ENCODE measurements around the gene DDX46. TPM values are rescaled to one million over a fixed set of nuclear protein-coding genes. Genes with fewer than 3 reads are reported as not detected.

Gene DDX46
- total RNA-seq, 2 donors from 2014 or later: 47.2 to 52.7 TPM

GRCh38 chr5:134794819-134795218, 36.2 kb downstream of the DDX46 start:
- Mint-ChIP-seq H3K4me1 (peaks cover 5% of the 10 kb centered on the region), H3K4me3 (no peak overlapping the region), H3K27me3 (no peaks in the 10 kb centered on the region), H3K36me3 (ENCODE audit: low read depth) (peaks cover 5% of the 10 kb centered on the region), H3K27ac (no peak overlapping the region)
- DNase-seq (no peak), ATAC-seq (no peak)
- no peaks in the 10 kb centered on the region for H3K9me3 ChIP-seq (ENCODE audit: control insufficient read depth, low read length, poor library complexity, severe bottlenecking)

- ATAC-seq (no peak), DNase-seq (no peak)
- peaks cover 5% of the 10 kb centered on the region for H3K4me1 Mint-ChIP-seq
- no peaks in the 10 kb centered on the region for H3K9me3 ChIP-seq (ENCODE audit: control insufficient read depth, low read length, poor library complexity, severe bottlenecking)
- H3K36me3 Mint-ChIP-seq (ENCODE audit: low read depth): peaks cover 3% of the 10 kb centered on the region
- H3K27ac Mint-ChIP-seq: no peak overlapping the region
- no peak overlapping the region for H3K4me3 Mint-ChIP-seq
- H3K27me3 Mint-ChIP-seq: no peaks in the 10 kb centered on the region
Observed at GRCh38 chr5:134798468-134798867, 39.9 kb downstream of the DDX46 start.

GRCh38 chr5:134803821-134804220, 45.2 kb downstream of the DDX46 start:
- H3K27me3 Mint-ChIP-seq: no peaks in the 10 kb centered on the region
- H3K4me1 Mint-ChIP-seq: peaks cover 4% of the 10 kb centered on the region
- no peak overlapping the region for H3K27ac Mint-ChIP-seq
- peaks cover 2% of the 10 kb centered on the region for H3K36me3 Mint-ChIP-seq (ENCODE audit: low read depth)
- no peaks in the 10 kb centered on the region for H3K9me3 ChIP-seq (ENCODE audit: control insufficient read depth, low read length, poor library complexity, severe bottlenecking)
- ATAC-seq (no peak), DNase-seq (no peak)
- H3K4me3 Mint-ChIP-seq: peak overlapping the region; percentile 31

DNA sequence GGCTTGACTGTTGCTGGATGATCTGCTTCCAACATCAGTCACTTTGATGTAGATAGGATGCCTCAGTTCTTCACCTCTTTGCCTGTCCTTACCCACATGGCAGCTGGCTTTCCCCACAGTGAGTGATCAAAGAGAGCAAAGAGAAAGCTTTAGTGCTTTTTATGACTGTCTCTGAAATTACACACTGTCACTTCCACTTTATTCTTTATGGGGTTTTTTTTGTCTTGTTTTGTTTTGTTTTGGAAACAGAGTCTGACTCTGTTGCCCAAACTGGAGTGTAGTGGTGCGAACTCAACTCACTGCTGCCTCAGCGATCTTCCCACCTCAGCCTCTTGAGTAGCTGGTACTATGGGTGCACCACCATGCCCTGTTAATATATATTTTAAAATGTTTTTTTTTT, 54.8 kb downstream of the DDX46 start:
- peaks cover 8% of the 10 kb centered on the region for H3K36me3 Mint-ChIP-seq (ENCODE audit: low read depth)
- no peaks in the 10 kb centered on the region for H3K27me3 Mint-ChIP-seq
- ATAC-seq (peak; percentile 81), DNase-seq (no peak)
- peak overlapping the region; percentile 41 for H3K4me3 Mint-ChIP-seq
- H3K9me3 ChIP-seq (ENCODE audit: control insufficient read depth, low read length, poor library complexity, severe bottlenecking): no peaks in the 10 kb centered on the region
- peaks cover 4% of the 10 kb centered on the region for H3K4me1 Mint-ChIP-seq
- H3K27ac Mint-ChIP-seq: no peak overlapping the region

DNA sequence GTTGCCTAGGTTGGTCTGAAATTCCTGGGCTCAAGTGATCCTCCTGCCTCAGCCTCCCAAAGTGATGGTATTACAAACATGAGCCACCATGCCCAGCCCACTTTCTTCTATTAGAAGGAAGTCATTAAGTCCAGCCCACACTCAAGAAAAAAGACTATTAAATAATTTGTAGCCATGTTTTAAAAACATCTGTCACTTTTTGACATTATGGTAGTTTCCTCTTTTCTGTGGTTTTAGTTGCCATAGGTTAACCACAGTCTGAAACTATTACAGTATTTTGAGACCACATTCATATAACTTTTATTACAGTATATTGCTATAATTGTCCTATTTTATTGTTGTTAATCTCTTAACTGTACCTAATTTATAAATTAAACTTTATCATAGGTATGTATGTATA, 55.2 kb downstream of the DDX46 start:
- DNase-seq (no peak), ATAC-seq (peak; percentile 50)
- peaks cover 8% of the 10 kb centered on the region for H3K36me3 Mint-ChIP-seq (ENCODE audit: low read depth)
- H3K4me3 Mint-ChIP-seq: no peak overlapping the region
- no peaks in the 10 kb centered on the region for H3K27me3 Mint-ChIP-seq
- no peaks in the 10 kb centered on the region for H3K9me3 ChIP-seq (ENCODE audit: control insufficient read depth, low read length, poor library complexity, severe bottlenecking)
- no peak overlapping the region for H3K27ac Mint-ChIP-seq
- peaks cover 4% of the 10 kb centered on the region for H3K4me1 Mint-ChIP-seq

- Mint-ChIP-seq H3K4me1 (peaks cover 4% of the 10 kb centered on the region), H3K27ac (no peak overlapping the region)
- ATAC-seq: no peak
Observed at GRCh38 chr5:134817006-134817405, 58.4 kb downstream of the DDX46 start.

DNA sequence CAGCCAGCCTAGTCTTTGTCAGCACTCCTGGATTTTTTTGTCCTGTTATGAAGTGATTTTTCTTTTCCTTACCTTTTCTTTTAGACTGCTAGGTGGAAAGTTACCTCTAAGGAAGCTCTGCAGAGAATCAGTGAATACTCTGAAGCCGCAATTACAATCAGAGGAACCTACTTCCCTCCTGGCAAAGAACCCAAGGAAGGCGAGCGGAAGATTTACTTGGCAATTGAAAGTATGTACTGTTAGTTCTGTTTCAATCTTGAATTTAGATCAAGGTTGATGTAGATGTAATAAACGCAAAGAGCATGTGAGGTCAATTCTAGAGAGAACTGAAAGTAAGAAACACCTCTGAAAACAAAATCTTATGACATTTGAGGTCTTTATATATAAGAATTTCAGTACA, 60.2 kb downstream of the DDX46 start:
- no peak for DNase-seq
- no peaks in the 10 kb centered on the region for H3K4me1 Mint-ChIP-seq
- no peak for ATAC-seq
- H3K27ac Mint-ChIP-seq: no peak overlapping the region
- H3K4me3 Mint-ChIP-seq: no peak overlapping the region
- peaks cover 6% of the 10 kb centered on the region for H3K36me3 Mint-ChIP-seq (ENCODE audit: low read depth)
- H3K27me3 Mint-ChIP-seq: no peaks in the 10 kb centered on the region
- H3K9me3 ChIP-seq (ENCODE audit: control insufficient read depth, low read length, poor library complexity, severe bottlenecking): no peaks in the 10 kb centered on the region

More at GRCh38 chr5:134817006-134817405, 58.4 kb downstream of the DDX46 start:
- peaks cover 8% of the 10 kb centered on the region for H3K36me3 Mint-ChIP-seq (ENCODE audit: low read depth)
- no peaks in the 10 kb centered on the region for H3K9me3 ChIP-seq (ENCODE audit: control insufficient read depth, low read length, poor library complexity, severe bottlenecking)
- H3K27me3 Mint-ChIP-seq: no peaks in the 10 kb centered on the region
- no peak for DNase-seq
- H3K4me3 Mint-ChIP-seq: no peak overlapping the region

GRCh38 chr5:134819407-134819963, 60.9 kb downstream of the DDX46 start:
- Mint-ChIP-seq H3K27me3 (no peaks in the 10 kb centered on the region), H3K36me3 (ENCODE audit: low read depth) (peaks cover 6% of the 10 kb centered on the region), H3K4me3 (no peak overlapping the region), H3K27ac (no peak overlapping the region), H3K4me1 (no peaks in the 10 kb centered on the region)
- ATAC-seq (no peak), DNase-seq (no peak)
- H3K9me3 ChIP-seq (ENCODE audit: control insufficient read depth, low read length, poor library complexity, severe bottlenecking): no peaks in the 10 kb centered on the region

DNA sequence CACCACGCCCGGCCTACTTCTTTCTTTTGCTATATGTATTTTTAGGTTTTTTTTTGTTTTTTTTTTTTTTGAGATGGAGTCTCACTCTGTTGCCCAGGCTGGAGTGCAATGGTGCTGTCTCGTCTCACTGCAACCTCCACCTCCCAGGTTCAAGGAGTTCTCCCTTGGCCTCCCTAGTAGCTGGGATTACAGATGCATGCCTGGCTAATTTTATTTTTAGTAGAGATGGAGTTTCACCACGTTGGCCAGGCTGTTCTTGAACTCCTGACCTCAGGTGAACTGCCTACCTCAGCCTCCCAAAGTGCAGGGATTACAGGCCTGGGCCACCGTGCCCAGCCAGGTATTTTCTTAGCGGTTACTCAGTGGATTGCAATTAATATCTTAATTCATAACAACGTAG, 63.3 kb downstream of the DDX46 start:
- Mint-ChIP-seq H3K36me3 (ENCODE audit: low read depth) (peaks cover 8% of the 10 kb centered on the region), H3K27me3 (no peaks in the 10 kb centered on the region), H3K4me3 (no peak overlapping the region), H3K27ac (no peak overlapping the region), H3K4me1 (peaks cover 6% of the 10 kb centered on the region)
- no peak for DNase-seq
- no peak for ATAC-seq
- H3K9me3 ChIP-seq (ENCODE audit: control insufficient read depth, low read length, poor library complexity, severe bottlenecking): no peaks in the 10 kb centered on the region

- ATAC-seq (no peak), DNase-seq (no peak)
- no peaks in the 10 kb centered on the region for H3K27me3 Mint-ChIP-seq
- H3K27ac Mint-ChIP-seq: no peak overlapping the region
- no peak overlapping the region for H3K4me3 Mint-ChIP-seq
- H3K36me3 Mint-ChIP-seq (ENCODE audit: low read depth): peaks cover 4% of the 10 kb centered on the region
- peaks cover 6% of the 10 kb centered on the region for H3K4me1 Mint-ChIP-seq
- H3K9me3 ChIP-seq (ENCODE audit: control insufficient read depth, low read length, poor library complexity, severe bottlenecking): no peaks in the 10 kb centered on the region
Observed at GRCh38 chr5:134824681-134825080, 66.1 kb downstream of the DDX46 start.

DNA sequence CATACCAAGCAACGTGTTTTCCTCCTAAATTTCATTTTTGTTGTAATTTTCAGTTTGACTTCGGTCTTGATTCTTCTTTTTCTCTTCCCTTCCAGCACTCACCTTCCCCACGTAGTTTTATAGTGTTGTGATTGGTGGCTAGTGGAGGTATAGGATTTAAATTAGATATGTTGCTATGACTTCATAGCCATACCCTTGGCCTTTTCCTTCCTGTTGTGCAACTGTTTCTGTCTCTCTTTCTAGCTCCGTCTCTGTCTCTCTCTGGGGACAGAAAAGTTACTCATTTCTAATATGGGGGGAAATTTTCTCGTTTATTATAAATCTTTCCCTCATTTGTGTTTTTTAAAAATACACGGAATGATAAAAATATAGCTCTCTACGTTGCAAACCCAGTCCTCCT, 66.6 kb downstream of the DDX46 start:
- DNase-seq (no peak), ATAC-seq (no peak)
- no peaks in the 10 kb centered on the region for H3K9me3 ChIP-seq (ENCODE audit: control insufficient read depth, low read length, poor library complexity, severe bottlenecking)
- peak overlapping the region; percentile 27 for H3K27ac Mint-ChIP-seq
- H3K4me3 Mint-ChIP-seq: no peak overlapping the region
- H3K27me3 Mint-ChIP-seq: no peaks in the 10 kb centered on the region
- peaks cover 6% of the 10 kb centered on the region for H3K4me1 Mint-ChIP-seq
- H3K36me3 Mint-ChIP-seq (ENCODE audit: low read depth): peaks cover 4% of the 10 kb centered on the region

- no peaks in the 10 kb centered on the region for H3K36me3 Mint-ChIP-seq (ENCODE audit: low read depth)
- no peaks in the 10 kb centered on the region for H3K9me3 ChIP-seq (ENCODE audit: control insufficient read depth, low read length, poor library complexity, severe bottlenecking)
- no peaks in the 10 kb centered on the region for H3K27me3 Mint-ChIP-seq
- no peak overlapping the region for H3K27ac Mint-ChIP-seq
- H3K4me1 Mint-ChIP-seq: peaks cover 2% of the 10 kb centered on the region
- no peak overlapping the region for H3K4me3 Mint-ChIP-seq
- DNase-seq (no peak), ATAC-seq (no peak)
Observed at GRCh38 chr5:134833340-134834032, 74.9 kb downstream of the DDX46 start.

DNA sequence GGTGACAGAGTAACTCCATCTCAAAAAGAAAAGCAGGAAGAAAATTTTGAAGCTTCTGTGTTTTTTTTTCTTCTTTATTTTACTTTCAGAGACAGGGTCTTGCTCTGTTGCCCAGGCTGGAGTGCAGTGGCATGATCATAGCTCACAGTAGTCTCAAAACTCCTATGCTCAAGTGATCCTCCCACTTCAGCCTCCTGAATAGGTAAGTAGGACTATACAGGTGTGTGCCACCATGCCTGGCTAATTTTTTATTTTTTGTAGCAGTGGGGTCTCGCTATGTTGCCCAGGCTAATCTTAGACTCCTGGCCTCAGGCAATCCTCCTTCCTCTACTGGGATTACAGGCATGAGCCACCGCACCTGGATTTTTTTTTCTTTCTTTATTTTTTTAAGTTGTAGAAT, 77.0 kb downstream of the DDX46 start:
- no peak for DNase-seq
- H3K9me3 ChIP-seq (ENCODE audit: control insufficient read depth, low read length, poor library complexity, severe bottlenecking): no peaks in the 10 kb centered on the region
- Mint-ChIP-seq H3K4me1 (peaks cover 2% of the 10 kb centered on the region), H3K27me3 (no peaks in the 10 kb centered on the region), H3K4me3 (no peak overlapping the region), H3K27ac (no peak overlapping the region), H3K36me3 (ENCODE audit: low read depth) (no peaks in the 10 kb centered on the region)
- no peak for ATAC-seq

DNA sequence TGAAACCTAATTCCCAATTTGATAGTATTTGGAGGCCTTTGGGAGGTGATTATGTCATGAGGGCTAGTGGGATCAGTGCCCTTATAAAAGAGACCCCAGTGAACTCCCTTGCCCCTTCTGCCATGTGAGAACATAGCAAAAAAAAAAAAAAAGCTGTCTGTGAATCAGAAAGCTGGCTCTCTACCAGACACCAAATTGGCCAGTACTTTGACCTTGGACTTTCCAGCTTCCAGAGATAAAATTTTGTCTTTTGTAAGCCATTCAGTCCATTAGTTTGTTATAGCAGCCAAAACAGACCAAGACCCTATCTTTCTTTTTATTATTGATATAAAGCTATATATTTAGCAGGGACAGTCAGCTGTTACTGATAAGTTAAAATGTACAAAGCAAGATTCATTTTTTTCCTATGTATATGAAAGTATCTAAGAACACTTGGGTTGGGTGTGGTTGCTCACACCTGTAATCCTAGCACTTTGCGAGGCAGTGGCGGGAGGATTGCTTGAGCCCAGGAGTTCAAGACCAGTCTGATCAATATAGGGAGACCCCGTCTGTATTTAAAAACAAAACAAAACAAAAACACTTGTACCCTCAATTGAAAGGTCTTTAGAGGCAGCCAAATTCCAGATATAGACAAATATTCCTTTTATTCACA, 79.1 kb downstream of the DDX46 start:
- no peak overlapping the region for H3K27ac Mint-ChIP-seq
- ATAC-seq (no peak), DNase-seq (no peak)
- peaks cover 2% of the 10 kb centered on the region for H3K4me1 Mint-ChIP-seq
- no peaks in the 10 kb centered on the region for H3K9me3 ChIP-seq (ENCODE audit: control insufficient read depth, low read length, poor library complexity, severe bottlenecking)
- H3K27me3 Mint-ChIP-seq: no peaks in the 10 kb centered on the region
- no peak overlapping the region for H3K4me3 Mint-ChIP-seq
- H3K36me3 Mint-ChIP-seq (ENCODE audit: low read depth): no peaks in the 10 kb centered on the region
